Hypothalamus (tissue), 51 donors: Measurements from ENCODE around the gene CENPB.

Experiments
- DNase-seq, 51 donors: peaks; one replicate each; lab custom pipeline; 2025; lab: John Stamatoyannopoulos, UW

Gene CENPB

GRCh38 chr20:3752386-3752759 lies 34.2 kb downstream of the CENPB start:
- DNase-seq: peak in 1 of 51 donors; percentile 11

- DNase-seq: peak in 17 of 51 donors; percentile 8 to 65 (median 24)
These were observed 34.7 kb downstream of the CENPB start for GRCh38 chr20:3751675-3752385.

- no peak for DNase-seq
These were observed 35.2 kb downstream of the CENPB start for GRCh38 chr20:3751305-3751674.

- peak in 12 of 51 donors; percentile 4 to 60 (median 14) for DNase-seq
These were observed 36.6 kb downstream of the CENPB start for GRCh38 chr20:3749689-3750531.

GRCh38 chr20:3749087-3749688 lies 37.4 kb downstream of the CENPB start:
- DNase-seq: no peak

- DNase-seq: no peak
These were observed 38.5 kb downstream of the CENPB start for GRCh38 chr20:3748073-3748472.

- DNase-seq: no peak
These were observed 39.1 kb downstream of the CENPB start for GRCh38 chr20:3747471-3747870.

GRCh38 chr20:3745686-3746173 lies 40.8 kb downstream of the CENPB start:
- no peak for DNase-seq

GRCh38 chr20:3744806-3745685 lies 41.5 kb downstream of the CENPB start:
- peak in 6 of 51 donors; percentile 20 to 45 (median 27) for DNase-seq

GRCh38 chr20:3744037-3744436 lies 42.5 kb downstream of the CENPB start:
- DNase-seq: no peak

- no peak for DNase-seq
These were observed 43.3 kb downstream of the CENPB start for GRCh38 chr20:3743251-3743650.

- DNase-seq: no peak
These were observed 44.6 kb downstream of the CENPB start for GRCh38 chr20:3741836-3742458.

- DNase-seq: no peak
These were observed 45.8 kb downstream of the CENPB start for GRCh38 chr20:3740615-3741301.

GRCh38 chr20:3739926-3740451 lies 46.6 kb downstream of the CENPB start:
- DNase-seq: no peak

- no peak for DNase-seq
These were observed 47.2 kb downstream of the CENPB start for GRCh38 chr20:3739054-3739925.

- DNase-seq: no peak
These were observed 48.2 kb downstream of the CENPB start for GRCh38 chr20:3738111-3739053.

- DNase-seq: no peak
These were observed 50.8 kb downstream of the CENPB start for GRCh38 chr20:3735768-3736167.
